Embryonic facial prominence (tissue), 1 donor: ENCODE results near the gene CCDC136.
A peak's percentile ranks its signal among the peaks of the same experiment; 100 is the strongest.

ENCODE experiments used
- DNase-seq: peaks from one replicate; pipeline ENCODE4 v3.0.0-alpha.2; 2016; ENCODE audit errors: extremely low spot score

Gene CCDC136

GRCh38 chr7:128805225-128805624 is 13.5 kb downstream of the CCDC136 start:
- no peak for DNase-seq

- DNase-seq: no peak
Observed at GRCh38 chr7:128807191-128807590, 15.4 kb downstream of the CCDC136 start.

- no peak for DNase-seq
Observed at GRCh38 chr7:128809363-128809762, 17.6 kb downstream of the CCDC136 start.

- DNase-seq: no peak
Observed at GRCh38 chr7:128810473-128810872, 18.7 kb downstream of the CCDC136 start.

- DNase-seq: no peak
Observed at GRCh38 chr7:128810997-128811396, 19.2 kb downstream of the CCDC136 start.

GRCh38 chr7:128811631-128812430 is 20.1 kb downstream of the CCDC136 start:
- DNase-seq: no peak

GRCh38 chr7:128812514-128813168 is 20.9 kb downstream of the CCDC136 start:
- DNase-seq: no peak

- no peak for DNase-seq
Observed at GRCh38 chr7:128814499-128814898, 22.7 kb downstream of the CCDC136 start.

- DNase-seq: no peak
Observed at GRCh38 chr7:128815289-128815942, 23.6 kb downstream of the CCDC136 start.

- DNase-seq: no peak
Observed at GRCh38 chr7:128818694-128819093, 26.9 kb downstream of the CCDC136 start.

GRCh38 chr7:128821724-128822123 is 30.0 kb downstream of the CCDC136 start:
- no peak for DNase-seq

- DNase-seq: no peak
Observed at GRCh38 chr7:128826512-128826911, 34.7 kb downstream of the CCDC136 start.

- DNase-seq: no peak
Observed at GRCh38 chr7:128826916-128827247, 35.1 kb downstream of the CCDC136 start.

GRCh38 chr7:128827248-128827958 is 35.6 kb downstream of the CCDC136 start:
- DNase-seq: no peak

GRCh38 chr7:128827971-128828711 is 36.4 kb downstream of the CCDC136 start:
- DNase-seq: no peak

GRCh38 chr7:128829391-128830166 is 37.8 kb downstream of the CCDC136 start:
- no peak for DNase-seq

GRCh38 chr7:128830231-128831177 is 38.7 kb downstream of the CCDC136 start, which contains the start of gene FLNC:
Gene FLNC, plus strand, starts transcription at chr7:128830406. Its CDS starts 232 bp downstream, at chr7:128830638.
- DNase-seq: peak; percentile 32

- DNase-seq: peak; percentile 69
Observed at GRCh38 chr7:128831178-128831993, 39.6 kb downstream of the CCDC136 start.
